Tibial nerve (tissue), 4 donors: ENCODE measurements around the gene CASZ1. TPM values are rescaled to one million over a fixed set of nuclear protein-coding genes. Genes with fewer than 3 reads are reported as not detected.

Experiments used
- DNase-seq, 2 donors: peaks; one replicate each; pipeline ENCODE4 v3.0.0-alpha.2; 2019; ENCODE audit warnings: low spot score in 2 of 2
- H3K27ac ChIP-seq, 4 donors: fragments of 200-600 bp; sonication (generic) in 3 of 4; one replicate each; pipeline ENCODE4 v1.5.1; 2017 to 2019; ENCODE audit warnings: mild to moderate bottlenecking in 1 of 4
- H3K27me3 ChIP-seq, 2 donors: fragments of 200-600 bp; sonication (generic) in 1 of 2; one replicate each; pipeline versions ENCODE4 v1.5.1 to v1.6.0; 2017 to 2019
- H3K36me3 ChIP-seq, 3 donors: fragments of 200-600 bp; sonication (generic); one replicate each; pipeline ENCODE4 v1.5.1; 2018 to 2019
- H3K4me1 ChIP-seq, 4 donors: fragments of 200-600 bp; sonication (generic) in 3 of 4; one replicate each; pipeline ENCODE4 v1.5.1; 2017 to 2019
- H3K4me3 ChIP-seq, 4 donors: fragments of 200-600 bp; sonication (generic) in 3 of 4; one replicate each; pipeline ENCODE4 v1.5.1; 2017 to 2019; ENCODE audit warnings: mild to moderate bottlenecking in 1 of 4, moderate library complexity in 1 of 4
- H3K9me3 ChIP-seq, 4 donors: fragments of 200-600 bp; sonication (generic) in 3 of 4; one replicate each; pipeline ENCODE4 v1.5.1; 2017 to 2019
- EP300 ChIP-seq, 2 donors: sonication (generic); formaldehyde crosslinking; IDR thresholded peaks; one replicate each; pipeline ENCODE4 v1.6.1; 2017; ENCODE audit warnings: antibody characterized with exemption in 2 of 2, mild to moderate bottlenecking in 1 of 2
- POLR2A ChIP-seq, 2 donors: fragments of 450-650 bp; IDR thresholded peaks; one replicate each; pipeline ENCODE4 v1.6.1; 2017; ENCODE audit warnings: antibody characterized with exemption in 2 of 2, mild to moderate bottlenecking in 2 of 2, moderate library complexity in 2 of 2
- WGBS, 2 donors: methylation state at CpG; one replicate each; pipeline ENCODE4 v1.1.5; 2018; 5-methylcytosine and 5-hydroxymethylcytosine counted together
- total RNA-seq, 4 donors: library from RNA; depleted of rRNA; stranded (reverse); fragments of >200 nt; gene quantifications; one replicate each; pipeline ENCODE4 v1.1.0, GENCODE V29; 2016
- TF ChIP-seq, protein P1 (sequence below), 5 experiments: fragments of 200-600 bp in 3 of 5; fragments of 450-650 bp in 2 of 5; sonication (generic) in 3 of 5; IDR thresholded peaks; one replicate each; pipeline ENCODE4 v1.5.1; 2016 to 2019; ENCODE audit warnings: antibody characterized with exemption in 5 of 5, mild to moderate bottlenecking in 3 of 5, moderate library complexity in 2 of 5

The CASZ1 gene
- total RNA-seq, 4 donors from 2014 or later: 1.7 to 7.5 (median 5.1) TPM

DNA sequence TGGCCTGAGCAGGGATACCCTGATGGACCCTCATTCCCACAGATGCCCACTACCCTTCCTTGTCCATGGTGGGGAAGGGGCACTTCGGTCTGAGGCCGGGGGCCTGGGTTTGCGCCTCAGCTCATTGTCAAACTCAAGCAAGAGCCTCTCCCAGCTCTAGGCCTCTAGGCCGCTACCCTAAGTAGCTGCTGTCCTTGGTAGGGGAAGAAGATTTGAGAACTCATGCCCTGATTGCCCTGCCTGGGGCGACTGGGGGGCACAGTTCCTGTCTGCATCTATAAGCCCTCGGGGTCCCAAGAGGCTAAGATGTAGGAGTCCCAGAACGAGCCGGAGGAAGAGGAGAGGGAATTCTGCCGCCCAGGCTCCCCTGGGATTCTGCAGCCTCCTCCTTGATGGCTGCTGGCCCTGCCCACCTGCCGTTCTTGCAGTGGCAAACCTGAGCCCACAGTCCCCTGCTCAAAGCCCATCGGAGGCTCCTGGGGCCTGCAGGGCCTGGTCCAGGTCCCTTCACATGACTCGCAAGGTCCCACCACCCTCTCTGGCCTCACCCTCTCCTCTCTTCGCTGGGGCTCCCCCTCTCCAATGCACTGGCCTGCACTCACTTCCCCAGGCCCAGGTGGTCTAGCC, 20.4 kb upstream of the CASZ1 start:
- 80 to 87% methylated on average over 13 of the region's 13 CpGs for WGBS, 2 donors
- H3K36me3 ChIP-seq: no peaks in the 10 kb centered on the region
- H3K27ac ChIP-seq: no peak overlapping the region
- DNase-seq: no peak
- peaks cover 0 to 5% (median 0%) of the 10 kb centered on the region in 4 donors for H3K4me1 ChIP-seq
- TF ChIP-seq EP300 (IDR thresholded peaks at IDR 0.05) (no peak), POLR2A (IDR thresholded peaks at IDR 0.05) (no peak)
- TF ChIP-seq, protein P1, sequence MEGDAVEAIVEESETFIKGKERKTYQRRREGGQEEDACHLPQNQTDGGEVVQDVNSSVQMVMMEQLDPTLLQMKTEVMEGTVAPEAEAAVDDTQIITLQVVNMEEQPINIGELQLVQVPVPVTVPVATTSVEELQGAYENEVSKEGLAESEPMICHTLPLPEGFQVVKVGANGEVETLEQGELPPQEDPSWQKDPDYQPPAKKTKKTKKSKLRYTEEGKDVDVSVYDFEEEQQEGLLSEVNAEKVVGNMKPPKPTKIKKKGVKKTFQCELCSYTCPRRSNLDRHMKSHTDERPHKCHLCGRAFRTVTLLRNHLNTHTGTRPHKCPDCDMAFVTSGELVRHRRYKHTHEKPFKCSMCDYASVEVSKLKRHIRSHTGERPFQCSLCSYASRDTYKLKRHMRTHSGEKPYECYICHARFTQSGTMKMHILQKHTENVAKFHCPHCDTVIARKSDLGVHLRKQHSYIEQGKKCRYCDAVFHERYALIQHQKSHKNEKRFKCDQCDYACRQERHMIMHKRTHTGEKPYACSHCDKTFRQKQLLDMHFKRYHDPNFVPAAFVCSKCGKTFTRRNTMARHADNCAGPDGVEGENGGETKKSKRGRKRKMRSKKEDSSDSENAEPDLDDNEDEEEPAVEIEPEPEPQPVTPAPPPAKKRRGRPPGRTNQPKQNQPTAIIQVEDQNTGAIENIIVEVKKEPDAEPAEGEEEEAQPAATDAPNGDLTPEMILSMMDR (IDR thresholded peaks at IDR 0.05): no peak
- H3K4me3 ChIP-seq: no peak overlapping the region
- H3K9me3 ChIP-seq: no peaks in the 10 kb centered on the region
- H3K27me3 ChIP-seq: peaks cover 0 to 5% of the 10 kb centered on the region in 2 donors

DNA sequence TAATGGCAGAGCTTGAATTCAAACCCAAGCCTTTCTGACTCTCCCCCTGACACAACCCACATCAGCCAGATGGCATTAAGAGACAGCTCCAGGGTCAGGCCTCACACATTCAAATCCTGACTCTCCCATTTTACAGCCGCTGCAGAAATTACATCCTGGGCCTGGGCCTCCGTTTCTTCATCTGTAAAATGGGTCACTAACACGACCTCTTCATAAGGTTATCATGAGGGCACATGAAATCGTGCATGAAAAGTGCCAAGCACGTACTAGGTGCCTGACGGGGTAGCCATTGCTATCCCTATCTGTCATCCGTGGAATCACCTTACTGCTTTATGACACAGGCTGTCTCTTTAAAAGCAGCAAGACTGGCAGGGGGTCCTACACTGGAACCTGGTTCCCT, 19.8 kb upstream of the CASZ1 start:
- Histone ChIP-seq H3K4me3 (no peak overlapping the region), H3K27me3 (peaks cover 0 to 5% of the 10 kb centered on the region in 2 donors), H3K36me3 (no peaks in the 10 kb centered on the region), H3K9me3 (no peaks in the 10 kb centered on the region), H3K4me1 (peaks cover 0 to 5% (median 0%) of the 10 kb centered on the region in 4 donors), H3K27ac (no peak overlapping the region)
- 84 to 91% methylated on average over 7 of the region's 7 CpGs for WGBS, 2 donors
- no peak for DNase-seq
- TF ChIP-seq, protein P1 (IDR thresholded peaks at IDR 0.05): no peak
- TF ChIP-seq POLR2A (IDR thresholded peaks at IDR 0.05) (no peak), EP300 (IDR thresholded peaks at IDR 0.05) (no peak)

DNA sequence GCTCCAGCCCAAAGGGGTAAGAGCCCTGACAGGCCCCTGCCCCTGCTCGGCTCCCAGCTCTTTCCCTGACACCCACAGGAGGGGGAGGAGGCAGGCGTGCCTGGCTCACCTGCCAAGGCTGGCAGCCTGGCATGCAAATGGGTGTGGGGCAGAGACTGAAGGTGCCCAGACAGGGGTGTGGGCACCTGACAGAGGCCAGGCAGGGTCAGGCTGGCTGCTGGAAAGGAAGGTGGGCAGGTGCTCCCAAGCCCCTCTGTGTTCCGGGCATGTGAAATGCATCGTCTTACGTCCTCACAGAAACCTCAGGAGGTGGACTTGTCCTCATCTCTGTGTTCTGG, 19.4 kb upstream of the CASZ1 start:
- Histone ChIP-seq H3K4me3 (no peak overlapping the region), H3K36me3 (no peaks in the 10 kb centered on the region), H3K4me1 (peaks cover 0 to 5% (median 0%) of the 10 kb centered on the region in 4 donors), H3K27me3 (peaks cover 0 to 5% of the 10 kb centered on the region in 2 donors), H3K9me3 (no peaks in the 10 kb centered on the region), H3K27ac (no peak overlapping the region)
- DNase-seq: no peak
- TF ChIP-seq, protein P1 (IDR thresholded peaks at IDR 0.05): no peak
- 82 to 84% methylated on average over 5 of the region's 5 CpGs for WGBS, 2 donors

DNA sequence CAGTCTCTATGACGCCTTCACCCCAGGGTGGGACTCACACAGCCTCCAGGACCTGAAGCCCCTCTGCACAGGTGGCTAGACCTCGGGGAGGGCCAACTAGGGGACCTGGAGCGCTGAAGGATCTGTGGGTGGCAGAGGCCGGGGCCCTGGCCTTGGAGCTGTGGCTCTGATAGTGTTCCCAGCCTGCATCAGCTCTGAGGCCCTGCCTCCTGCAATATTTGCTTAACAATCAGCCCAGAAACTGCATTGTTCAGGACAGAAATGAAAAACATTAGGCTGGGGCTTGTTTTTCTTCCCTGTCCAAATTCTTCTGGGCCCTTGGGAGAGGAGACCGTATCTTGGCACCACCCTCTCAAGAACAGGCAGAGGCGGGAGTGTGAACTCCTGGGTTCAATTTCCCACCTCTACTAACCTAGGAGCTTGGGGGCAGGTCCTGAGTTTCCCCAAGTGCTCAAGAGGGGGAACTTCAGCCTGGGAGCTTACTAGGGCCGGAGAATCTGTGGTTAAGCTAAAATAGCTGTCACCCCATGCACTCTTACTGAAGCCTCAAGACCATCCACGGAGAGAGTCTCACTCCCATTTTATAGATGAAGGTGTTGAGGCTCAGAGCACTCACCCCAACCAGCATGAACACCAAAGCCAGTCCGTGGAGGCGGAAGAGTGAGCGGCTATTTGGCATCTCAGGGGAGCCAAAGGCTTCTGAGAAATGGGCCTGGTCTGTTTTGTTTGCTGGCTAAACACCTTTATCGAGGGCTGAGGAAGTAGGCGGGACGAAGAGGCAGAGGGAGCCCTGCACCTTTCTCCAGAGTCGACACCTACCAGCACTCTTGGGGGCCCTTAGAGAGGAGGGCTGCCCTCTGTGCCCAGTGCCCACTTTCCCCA, 18.8 kb upstream of the CASZ1 start:
- no peaks in the 10 kb centered on the region for H3K36me3 ChIP-seq
- H3K9me3 ChIP-seq: no peaks in the 10 kb centered on the region
- TF ChIP-seq POLR2A (IDR thresholded peaks at IDR 0.05): no peak
- TF ChIP-seq, protein P1 (IDR thresholded peaks at IDR 0.05): no peak
- no peak for TF ChIP-seq EP300 (IDR thresholded peaks at IDR 0.05)
- no peak for DNase-seq
- H3K4me1 ChIP-seq: peaks cover 0 to 5% (median 0%) of the 10 kb centered on the region in 4 donors
- peaks cover 0 to 8% of the 10 kb centered on the region in 2 donors for H3K27me3 ChIP-seq
- no peak overlapping the region for H3K4me3 ChIP-seq
- 62 to 67% methylated on average over 14 of the region's 15 CpGs for WGBS, 2 donors
- H3K27ac ChIP-seq: no peak overlapping the region

DNA sequence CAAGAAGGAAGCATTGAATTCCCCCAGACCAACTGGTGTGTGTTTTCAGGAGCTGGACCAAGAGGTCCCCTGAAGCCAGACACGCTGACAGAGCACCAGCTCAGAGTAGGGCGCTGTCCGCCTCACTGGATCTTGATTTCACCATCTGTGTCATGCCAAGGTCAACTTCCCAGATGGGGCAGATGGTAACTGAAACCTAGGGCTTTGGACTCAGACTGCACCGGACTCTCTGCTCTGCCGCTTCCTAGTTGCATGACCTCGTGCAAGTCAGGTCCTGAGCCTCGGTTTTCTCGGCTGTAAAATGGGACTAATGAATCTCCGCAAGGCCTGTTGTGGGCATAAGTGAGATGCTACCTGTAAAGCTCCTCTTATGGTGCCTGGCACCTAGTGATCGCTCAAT, 17.9 kb upstream of the CASZ1 start:
- Histone ChIP-seq H3K4me1 (peaks cover 0 to 5% (median 0%) of the 10 kb centered on the region in 4 donors), H3K27ac (no peak overlapping the region), H3K27me3 (peaks cover 0 to 15% of the 10 kb centered on the region in 2 donors), H3K4me3 (no peak overlapping the region), H3K9me3 (no peaks in the 10 kb centered on the region), H3K36me3 (no peaks in the 10 kb centered on the region)
- DNase-seq: no peak
- TF ChIP-seq EP300 (IDR thresholded peaks at IDR 0.05) (no peak), POLR2A (IDR thresholded peaks at IDR 0.05) (no peak)
- TF ChIP-seq, protein P1 (IDR thresholded peaks at IDR 0.05): no peak
- 91 to 95% methylated on average over 9 to 10 of the region's 10 CpGs for WGBS, 2 donors
